K562 (cell line): Measurements from ENCODE around the gene TGM5. TPM values are rescaled to one million over a fixed set of nuclear protein-coding genes. Genes with fewer than 3 reads are reported as not detected.

Experiments used
- ARID2 ChIP-seq: fragments of 450-650 bp; IDR thresholded peaks from 2 replicates; pipeline ENCODE4 v1.6.1; 2017; ENCODE audit warnings: antibody characterized with exemption, mild to moderate bottlenecking
- BRCA1 ChIP-seq, 2 experiments: fragments of 450-650 bp in 1 of 2; sonication (generic) in 1 of 2; formaldehyde crosslinking in 1 of 2; IDR thresholded peaks; 2 replicates each; pipeline versions ENCODE4 v1.5.0 to v1.6.1; 2017 to 2020; ENCODE audit warnings: mild to moderate bottlenecking in 1 of 2, missing genetic modification reagents in 1 of 2
- CEBPB ChIP-seq: fragments of 450-650 bp; IDR thresholded peaks from 2 replicates; pipeline ENCODE4 v1.6.1; 2016; ENCODE audit warnings: missing genetic modification characterization, missing compliant biosample characterization
- CSDE1 ChIP-seq, 2 experiments: fragments of 450-650 bp; IDR thresholded peaks; 2 replicates each; pipeline ENCODE4 v1.6.1; 2016; ENCODE audit warnings: mild to moderate bottlenecking in 1 of 2
- ESRRB ChIP-seq: fragments of 250-450 bp; sonication (Bioruptor Pico); IDR thresholded peaks from 2 replicates; pipeline ENCODE4 v1.5.0; 2020; ENCODE audit warnings: mild to moderate bottlenecking, moderate library complexity, borderline replicate concordance
- FOXJ3 ChIP-seq: sonication (generic); formaldehyde crosslinking; IDR thresholded peaks from 2 replicates; pipeline ENCODE4 v1.4.0; 2020; ENCODE audit warnings: mild to moderate bottlenecking, missing genetic modification reagents
- HDAC3 ChIP-seq: fragments of 450-650 bp; IDR thresholded peaks from 2 replicates; pipeline ENCODE4 v1.6.1; 2018; ENCODE audit warnings: borderline replicate concordance, mild to moderate bottlenecking, moderate library complexity; ENCODE audit not compliant: partially characterized antibody
- HDGF ChIP-seq: fragments of 450-650 bp; IDR thresholded peaks from 2 replicates; pipeline ENCODE4 v1.6.1; 2016
- HLTF ChIP-seq: fragments of 450-650 bp; IDR thresholded peaks from 2 replicates; pipeline ENCODE4 v1.6.1; 2016
- KAT7 ChIP-seq: sonication (generic); formaldehyde crosslinking; IDR thresholded peaks from 2 replicates; pipeline ENCODE4 v1.8.0; 2022; ENCODE audit warnings: missing genetic modification reagents, mild to moderate bottlenecking, borderline replicate concordance
- PML ChIP-seq: IDR thresholded peaks from 2 replicates; pipeline ENCODE4 v1.6.1; 2012; ENCODE audit warnings: low read length, inconsistent platforms
- PTBP1 ChIP-seq: fragments of 200-400 bp; formaldehyde crosslinking; IDR thresholded peaks from 2 replicates; pipeline ENCODE4 v1.6.1; 2017; ENCODE audit warnings: low read depth, low read length
- RAD51 ChIP-seq: fragments of 450-650 bp; IDR thresholded peaks from 2 replicates; pipeline ENCODE4 v1.7.1; 2016; ENCODE audit warnings: low read depth, mild to moderate bottlenecking, borderline replicate concordance
- SETDB1 ChIP-seq: IDR thresholded peaks from one replicate; pipeline ENCODE4 v1.6.1; 2012; ENCODE audit warnings: low read length, control low read depth, inconsistent platforms
- SNRNP70 ChIP-seq: fragments of 200-400 bp; formaldehyde crosslinking; optimal IDR thresholded peaks from 2 replicates; pipeline ENCODE3; 2017; ENCODE audit warnings: low read depth, low read length
- SP1 ChIP-seq: sonication (generic); formaldehyde crosslinking; IDR thresholded peaks from 2 replicates; pipeline ENCODE4 v1.8.1; 2022; ENCODE audit warnings: mild to moderate bottlenecking, missing genetic modification reagents
- XRCC4 ChIP-seq: IDR thresholded peaks from one replicate; pipeline ENCODE4 v1.6.1; 2011; ENCODE audit not compliant: insufficient read depth, insufficient read length; ENCODE audit errors: extremely low read depth
- YBX1 ChIP-seq: fragments of 450-650 bp; IDR thresholded peaks from 2 replicates; pipeline ENCODE4 v1.7.1; 2016; ENCODE audit warnings: mild to moderate bottlenecking
- ZNF143 ChIP-seq: sonication (generic); formaldehyde crosslinking; IDR thresholded peaks from 2 replicates; pipeline ENCODE4 v1.9.0; 2022; ENCODE audit warnings: mild to moderate bottlenecking, missing genetic modification reagents
- ZNF23 ChIP-seq: fragments of 250-450 bp; sonication (Bioruptor Pico); IDR thresholded peaks from 2 replicates; pipeline ENCODE4 v1.4.0; 2020; ENCODE audit warnings: mild to moderate bottlenecking
- ZNF347 ChIP-seq: fragments of 450-650 bp; formaldehyde crosslinking; IDR thresholded peaks from 2 replicates; pipeline ENCODE4 v1.4.0; 2020; ENCODE audit warnings: low read depth, mild to moderate bottlenecking, moderate library complexity
- ZNF717 ChIP-seq: fragments of 250-450 bp; sonication (Bioruptor Pico); IDR thresholded peaks from 2 replicates; pipeline ENCODE4 v1.5.0; 2021
- polyA plus RNA-seq, 8 experiments: library from polyadenylated mRNA; depleted of rRNA in 4 of 8; stranded (reverse) in 5 of 8; unstranded in 3 of 8; fragments of >200 nt; fragmentation: Nextera tagmentation in 2 of 8; fragmentation: Illumina TruSeq in 1 of 8; extraction: Ambion mirVana in 2 of 8; extraction: Trizol in 1 of 8; gene quantifications; 2 replicates each; pipeline versions ENCODE4 v1.2.1 to v1.2.3, GENCODE V29; 2011 to 2014; ENCODE audit warnings: inconsistent platforms in 1 of 8, missing spikeins in 1 of 8
- total RNA-seq, 7 experiments: library from RNA; depleted of rRNA in 6 of 7; stranded (reverse); fragments of >200 nt in 6 of 7; fragmentation: Illumina TruSeq in 2 of 7; extraction: Trizol in 2 of 7; gene quantifications; 2 replicates each; pipeline versions ENCODE4 v1.2.1 to v1.2.3, GENCODE V29; 2011 to 2021; ENCODE audit warnings: low replicate concordance in 1 of 7
- TF ChIP-seq, protein P1 (sequence below): fragments of 250-450 bp; sonication (Bioruptor Pico); IDR thresholded peaks from 2 replicates; pipeline ENCODE4 v1.8.0; 2021; ENCODE audit warnings: moderate library complexity, mild to moderate bottlenecking, inconsistent platforms
- TF ChIP-seq, protein P2 (sequence below): fragments of 450-650 bp; IDR thresholded peaks from 2 replicates; pipeline ENCODE4 v1.6.1; 2016; ENCODE audit warnings: borderline replicate concordance
- TF ChIP-seq, protein P3 (sequence below): fragments of 250-450 bp; sonication (Bioruptor Pico); IDR thresholded peaks from 2 replicates; pipeline ENCODE4 v1.4.0; 2020; ENCODE audit warnings: mild to moderate bottlenecking, moderate library complexity

TGM5 gene
- total and polyA plus RNA-seq, 9 of the 15 experiments (the other 6 are each of a cell fraction or from before 2014, with no cell fraction given) = 0.03 to 0.10 (median 0.07) TPM; not detected in 6

DNA sequence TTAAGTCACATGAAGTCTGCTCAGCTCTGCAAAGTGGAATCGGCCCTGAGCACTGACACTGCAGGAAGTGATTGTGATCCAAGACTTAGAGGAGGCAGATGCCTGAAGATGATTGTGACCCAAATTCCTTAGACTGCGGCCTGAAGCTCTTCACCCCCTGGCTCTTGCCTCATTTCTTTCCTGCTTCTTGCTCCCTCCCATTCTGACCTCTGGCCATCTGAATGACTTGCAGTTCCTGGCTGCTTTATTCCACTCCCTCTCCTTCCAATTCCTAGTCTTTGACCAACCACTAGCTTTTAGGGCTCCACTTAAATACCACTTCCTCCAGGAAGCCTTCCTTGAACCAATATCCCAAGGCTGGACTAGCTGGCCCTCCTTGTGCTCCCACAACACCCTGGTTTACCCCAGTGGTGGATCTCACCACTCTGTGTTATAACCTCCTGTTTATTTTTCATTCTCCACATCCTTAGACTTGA lies 36.0 kb downstream of the TGM5 start (continued):
- TF ChIP-seq CEBPB = peak; percentile 89
- TF ChIP-seq BRCA1 (IDR thresholded peaks at IDR 0.05) = no peak
- no peak for TF ChIP-seq BRCA1 (CRISPR knock-in tag; IDR thresholded peaks at IDR 0.05)
- no peak for TF ChIP-seq ESRRB
- TF ChIP-seq SETDB1 = no peak
- TF ChIP-seq FOXJ3 (CRISPR knock-in tag) = no peak
- TF ChIP-seq HDAC3 = no peak
- no peak for TF ChIP-seq YBX1
- no peak for TF ChIP-seq PTBP1
- TF ChIP-seq RAD51 = peak; percentile 12; the same call in 1 of the 2 replicates
- TF ChIP-seq, protein P1, sequence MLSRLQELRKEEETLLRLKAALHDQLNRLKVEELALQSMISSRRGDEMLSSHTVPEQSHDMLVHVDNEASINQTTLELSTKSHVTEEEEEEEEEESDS = no peak
- no peak for TF ChIP-seq ZNF23
- TF ChIP-seq KAT7 = no peak
- TF ChIP-seq ZNF143 = no peak
- TF ChIP-seq SNRNP70 = no peak
- TF ChIP-seq, protein P2, sequence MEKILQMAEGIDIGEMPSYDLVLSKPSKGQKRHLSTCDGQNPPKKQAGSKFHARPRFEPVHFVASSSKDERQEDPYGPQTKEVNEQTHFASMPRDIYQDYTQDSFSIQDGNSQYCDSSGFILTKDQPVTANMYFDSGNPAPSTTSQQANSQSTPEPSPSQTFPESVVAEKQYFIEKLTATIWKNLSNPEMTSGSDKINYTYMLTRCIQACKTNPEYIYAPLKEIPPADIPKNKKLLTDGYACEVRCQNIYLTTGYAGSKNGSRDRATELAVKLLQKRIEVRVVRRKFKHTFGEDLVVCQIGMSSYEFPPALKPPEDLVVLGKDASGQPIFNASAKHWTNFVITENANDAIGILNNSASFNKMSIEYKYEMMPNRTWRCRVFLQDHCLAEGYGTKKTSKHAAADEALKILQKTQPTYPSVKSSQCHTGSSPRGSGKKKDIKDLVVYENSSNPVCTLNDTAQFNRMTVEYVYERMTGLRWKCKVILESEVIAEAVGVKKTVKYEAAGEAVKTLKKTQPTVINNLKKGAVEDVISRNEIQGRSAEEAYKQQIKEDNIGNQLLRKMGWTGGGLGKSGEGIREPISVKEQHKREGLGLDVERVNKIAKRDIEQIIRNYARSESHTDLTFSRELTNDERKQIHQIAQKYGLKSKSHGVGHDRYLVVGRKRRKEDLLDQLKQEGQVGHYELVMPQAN = no peak
- TF ChIP-seq, protein P3, sequence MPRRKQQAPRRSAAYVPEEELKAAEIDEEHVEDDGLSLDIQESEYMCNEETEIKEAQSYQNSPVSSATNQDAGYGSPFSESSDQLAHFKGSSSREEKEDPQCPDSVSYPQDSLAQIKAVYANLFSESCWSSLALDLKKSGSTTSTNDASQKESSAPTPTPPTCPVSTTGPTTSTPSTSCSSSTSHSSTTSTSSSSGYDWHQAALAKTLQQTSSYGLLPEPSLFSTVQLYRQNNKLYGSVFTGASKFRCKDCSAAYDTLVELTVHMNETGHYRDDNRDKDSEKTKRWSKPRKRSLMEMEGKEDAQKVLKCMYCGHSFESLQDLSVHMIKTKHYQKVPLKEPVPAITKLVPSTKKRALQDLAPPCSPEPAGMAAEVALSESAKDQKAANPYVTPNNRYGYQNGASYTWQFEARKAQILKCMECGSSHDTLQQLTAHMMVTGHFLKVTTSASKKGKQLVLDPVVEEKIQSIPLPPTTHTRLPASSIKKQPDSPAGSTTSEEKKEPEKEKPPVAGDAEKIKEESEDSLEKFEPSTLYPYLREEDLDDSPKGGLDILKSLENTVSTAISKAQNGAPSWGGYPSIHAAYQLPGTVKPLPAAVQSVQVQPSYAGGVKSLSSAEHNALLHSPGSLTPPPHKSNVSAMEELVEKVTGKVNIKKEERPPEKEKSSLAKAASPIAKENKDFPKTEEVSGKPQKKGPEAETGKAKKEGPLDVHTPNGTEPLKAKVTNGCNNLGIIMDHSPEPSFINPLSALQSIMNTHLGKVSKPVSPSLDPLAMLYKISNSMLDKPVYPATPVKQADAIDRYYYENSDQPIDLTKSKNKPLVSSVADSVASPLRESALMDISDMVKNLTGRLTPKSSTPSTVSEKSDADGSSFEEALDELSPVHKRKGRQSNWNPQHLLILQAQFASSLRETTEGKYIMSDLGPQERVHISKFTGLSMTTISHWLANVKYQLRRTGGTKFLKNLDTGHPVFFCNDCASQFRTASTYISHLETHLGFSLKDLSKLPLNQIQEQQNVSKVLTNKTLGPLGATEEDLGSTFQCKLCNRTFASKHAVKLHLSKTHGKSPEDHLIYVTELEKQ = no peak
- TF ChIP-seq ZNF347 (CRISPR knock-in tag) = no peak
- no peak for TF ChIP-seq CSDE1 (IDR thresholded peaks at IDR 0.05)
- no peak for TF ChIP-seq ARID2
- no peak for TF ChIP-seq XRCC4
- no peak for TF ChIP-seq ZNF717 (CRISPR knock-in tag)
- peak; percentile 62; the same call in 1 of the 2 replicates for TF ChIP-seq HDGF
- TF ChIP-seq PML = peak; percentile 34; the same call in 1 of the 2 replicates
- no peak for TF ChIP-seq SP1 (CRISPR knock-in tag)
- peak; percentile 15; the same call in 1 of the 2 replicates for TF ChIP-seq HLTF
